ENCODE data around the gene CTXN1. TPM values are rescaled to one million over a fixed set of nuclear protein-coding genes. Genes with fewer than 3 reads are reported as not detected.

CTXN1 gene
- polyA plus RNA-seq, 1 of the 3 experiments (the other 2 are of a cell fraction), result 53.8 TPM

DNA sequence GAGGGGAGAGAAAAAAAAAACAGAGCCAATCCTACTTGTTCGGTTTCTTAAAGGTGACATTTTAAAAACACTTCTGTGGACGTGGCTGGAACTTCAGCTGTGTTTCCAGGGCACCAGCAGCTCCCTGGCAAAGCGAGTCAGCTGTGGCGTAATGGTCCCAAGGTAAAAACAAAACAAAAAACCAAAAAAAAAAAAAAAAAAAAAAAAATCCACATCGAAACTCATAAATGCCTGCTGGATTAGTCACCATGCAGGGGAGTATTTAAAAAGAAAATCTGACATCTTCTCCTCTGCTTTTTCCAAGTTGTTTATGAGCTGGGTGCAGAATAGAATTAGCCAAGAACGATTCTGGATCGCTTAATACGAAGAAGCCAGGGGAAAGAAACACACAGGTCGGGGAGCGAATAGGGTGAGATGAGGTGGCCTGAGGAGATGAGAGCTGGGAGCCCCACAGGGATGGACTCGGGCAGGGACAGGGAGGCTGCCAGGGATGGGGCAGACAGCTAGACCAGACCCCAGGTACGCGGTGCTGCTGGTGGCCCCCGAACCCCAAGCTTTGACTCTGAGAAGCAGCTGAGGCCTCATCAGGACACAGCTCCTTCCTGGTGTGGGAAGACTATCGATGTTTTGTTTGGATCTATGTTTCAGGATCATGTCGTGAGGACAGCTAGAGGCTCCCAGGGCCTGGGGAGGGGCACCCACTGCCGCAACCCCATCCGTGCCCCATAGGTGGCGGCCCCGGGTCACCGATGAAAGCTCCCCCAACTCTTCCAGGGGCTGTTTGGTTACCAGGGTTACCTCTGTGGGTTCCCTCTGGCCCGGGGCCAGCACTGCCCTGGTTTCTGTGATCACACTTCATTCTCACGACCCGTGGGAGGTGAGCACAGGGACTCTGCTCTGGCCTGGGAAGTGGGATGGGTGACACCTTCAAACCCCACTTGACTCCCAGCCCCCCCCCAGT lies 3.1 kb upstream of the CTXN1 start:
- DNase-seq, result peak; percentile 91
- H3K27me3 ChIP-seq (ENCODE audit: insufficient read depth), result no peaks in the 10 kb centered on the region
- peak overlapping the region; percentile 73 for H3K9ac ChIP-seq
- H3K79me2 ChIP-seq (ENCODE audit: insufficient read depth), result peaks cover 6% of the 10 kb centered on the region; the same call in 1 of the 2 replicates
- 11% methylated on average over 18 of the region's 24 CpGs for WGBS (ENCODE audit: low lambda C conversion rate)
- H3K4me3 ChIP-seq (ENCODE audit: low read depth in 2 of 2, low read length in 1 of 2), result peak overlapping the region; percentile 0 to 46; a peak in 3 of 4 replicates
- H3K36me3 ChIP-seq (replicated peaks in 1 of 2; ENCODE audit: control insufficient read depth in 1 of 2, insufficient read depth in 2 of 2, low read length in 1 of 2), result peaks cover 17 to 35% of the 10 kb centered on the region in 2 experiments
- H3K9me2 ChIP-seq, result no peaks in the 10 kb centered on the region
- TF ChIP-seq RAD21 (IDR thresholded peaks at IDR 0.05; ENCODE audit: low read length) (peak; percentile 42), FOSL2 (IDR thresholded peaks at IDR 0.05; ENCODE audit: borderline replicate concordance, low read depth) (peak; percentile 56; the same call in 1 of the 2 replicates), JUND (IDR thresholded peaks at IDR 0.05) (peak; percentile 68), TCF12 (IDR thresholded peaks at IDR 0.05) (0 out of 2 replicates have a peak, but pooled peaks have one; percentile 3), MXI1 (IDR thresholded peaks at IDR 0.05; ENCODE audit: low read depth, low read length) (no peak)
- TF ChIP-seq, protein P1, sequence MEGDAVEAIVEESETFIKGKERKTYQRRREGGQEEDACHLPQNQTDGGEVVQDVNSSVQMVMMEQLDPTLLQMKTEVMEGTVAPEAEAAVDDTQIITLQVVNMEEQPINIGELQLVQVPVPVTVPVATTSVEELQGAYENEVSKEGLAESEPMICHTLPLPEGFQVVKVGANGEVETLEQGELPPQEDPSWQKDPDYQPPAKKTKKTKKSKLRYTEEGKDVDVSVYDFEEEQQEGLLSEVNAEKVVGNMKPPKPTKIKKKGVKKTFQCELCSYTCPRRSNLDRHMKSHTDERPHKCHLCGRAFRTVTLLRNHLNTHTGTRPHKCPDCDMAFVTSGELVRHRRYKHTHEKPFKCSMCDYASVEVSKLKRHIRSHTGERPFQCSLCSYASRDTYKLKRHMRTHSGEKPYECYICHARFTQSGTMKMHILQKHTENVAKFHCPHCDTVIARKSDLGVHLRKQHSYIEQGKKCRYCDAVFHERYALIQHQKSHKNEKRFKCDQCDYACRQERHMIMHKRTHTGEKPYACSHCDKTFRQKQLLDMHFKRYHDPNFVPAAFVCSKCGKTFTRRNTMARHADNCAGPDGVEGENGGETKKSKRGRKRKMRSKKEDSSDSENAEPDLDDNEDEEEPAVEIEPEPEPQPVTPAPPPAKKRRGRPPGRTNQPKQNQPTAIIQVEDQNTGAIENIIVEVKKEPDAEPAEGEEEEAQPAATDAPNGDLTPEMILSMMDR (IDR thresholded peaks at IDR 0.05), result peak; percentile 69
- TF ChIP-seq, protein P2, sequence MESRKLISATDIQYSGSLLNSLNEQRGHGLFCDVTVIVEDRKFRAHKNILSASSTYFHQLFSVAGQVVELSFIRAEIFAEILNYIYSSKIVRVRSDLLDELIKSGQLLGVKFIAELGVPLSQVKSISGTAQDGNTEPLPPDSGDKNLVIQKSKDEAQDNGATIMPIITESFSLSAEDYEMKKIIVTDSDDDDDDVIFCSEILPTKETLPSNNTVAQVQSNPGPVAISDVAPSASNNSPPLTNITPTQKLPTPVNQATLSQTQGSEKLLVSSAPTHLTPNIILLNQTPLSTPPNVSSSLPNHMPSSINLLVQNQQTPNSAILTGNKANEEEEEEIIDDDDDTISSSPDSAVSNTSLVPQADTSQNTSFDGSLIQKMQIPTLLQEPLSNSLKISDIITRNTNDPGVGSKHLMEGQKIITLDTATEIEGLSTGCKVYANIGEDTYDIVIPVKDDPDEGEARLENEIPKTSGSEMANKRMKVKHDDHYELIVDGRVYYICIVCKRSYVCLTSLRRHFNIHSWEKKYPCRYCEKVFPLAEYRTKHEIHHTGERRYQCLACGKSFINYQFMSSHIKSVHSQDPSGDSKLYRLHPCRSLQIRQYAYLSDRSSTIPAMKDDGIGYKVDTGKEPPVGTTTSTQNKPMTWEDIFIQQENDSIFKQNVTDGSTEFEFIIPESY (IDR thresholded peaks at IDR 0.05; ENCODE audit: borderline replicate concordance, low read depth), result no peak
- TF ChIP-seq, protein P3, sequence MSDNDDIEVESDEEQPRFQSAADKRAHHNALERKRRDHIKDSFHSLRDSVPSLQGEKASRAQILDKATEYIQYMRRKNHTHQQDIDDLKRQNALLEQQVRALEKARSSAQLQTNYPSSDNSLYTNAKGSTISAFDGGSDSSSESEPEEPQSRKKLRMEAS (IDR thresholded peaks at IDR 0.05; ENCODE audit: low read depth), result peak; percentile 1; the same call in 1 of the 2 replicates
- TF ChIP-seq, protein P4, sequence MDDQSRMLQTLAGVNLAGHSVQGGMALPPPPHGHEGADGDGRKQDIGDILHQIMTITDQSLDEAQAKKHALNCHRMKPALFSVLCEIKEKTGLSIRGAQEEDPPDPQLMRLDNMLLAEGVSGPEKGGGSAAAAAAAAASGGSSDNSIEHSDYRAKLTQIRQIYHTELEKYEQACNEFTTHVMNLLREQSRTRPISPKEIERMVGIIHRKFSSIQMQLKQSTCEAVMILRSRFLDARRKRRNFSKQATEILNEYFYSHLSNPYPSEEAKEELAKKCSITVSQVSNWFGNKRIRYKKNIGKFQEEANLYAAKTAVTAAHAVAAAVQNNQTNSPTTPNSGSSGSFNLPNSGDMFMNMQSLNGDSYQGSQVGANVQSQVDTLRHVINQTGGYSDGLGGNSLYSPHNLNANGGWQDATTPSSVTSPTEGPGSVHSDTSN (IDR thresholded peaks at IDR 0.05), result peak; percentile 1; the same call in 1 of the 2 replicates
- ChIA-PET CTCF (interaction anchor here (0.6 to 6.7 kb wide), 12 partner anchors 9 to 361 kb away, joined by 3 to 69 read pairs (median 4); partner anchors contain the start of genes SNAPC2 and TIMM44), POLR2A (interaction anchor here (0.5 to 1.6 kb wide), 5 partner anchors 8 to 278 kb away, joined by 3 to 15 read pairs (median 3); partner anchors contain the start of genes ELAVL1, SNAPC2 and TIMM44)
- no peak overlapping the region for H2AFZ ChIP-seq (ENCODE audit: low read depth)
- peaks cover 38 to 43% of the 10 kb centered on the region in 2 experiments for H3K4me1 ChIP-seq (ENCODE audit: control insufficient read depth in 1 of 2, insufficient read depth in 2 of 2, low read depth in 1 of 2, low read length in 1 of 2)
- peak overlapping the region; percentile 90 for H3K4me2 ChIP-seq
- H3K9me3 ChIP-seq, result no peaks in the 10 kb centered on the region
- H4K20me1 ChIP-seq (ENCODE audit: insufficient read depth), result peaks cover 11% of the 10 kb centered on the region
- H3F3A ChIP-seq (replicated peaks; ENCODE audit: insufficient read depth), result peaks cover 37% of the 10 kb centered on the region
- H3K27ac ChIP-seq (ENCODE audit: low read depth in 2 of 2, low read length in 1 of 2), result peak overlapping the region; percentile 91 to 99

Measured in SK-N-SH (cell line).